Trophoblast cell (in vitro differentiated cells and primary cell): ENCODE data around the gene BFSP2.
A peak's percentile ranks its signal among the peaks of the same experiment; 100 is the strongest.
"Not testable (repeated sequence)": the region's sequence is repeated elsewhere in the genome, so short reads cannot be mapped to it uniquely, and the experiment has no call there.

Source experiments
- DNase-seq, 2 donors: peaks; one replicate each; pipeline ENCODE4 v3.0.0-alpha.2; 2016
- H2AFZ ChIP-seq: 2 replicates; pipeline ENCODE4 v1.6.1; 2013; ENCODE audit warnings: low read length, moderate library complexity, mild to moderate bottlenecking; ENCODE audit not compliant: insufficient read depth, poor library complexity
- H2AK5ac ChIP-seq: 2 replicates; pipeline ENCODE4 v1.6.1; 2013; ENCODE audit warnings: mild to moderate bottlenecking, low read length
- H2BK120ac ChIP-seq: 2 replicates; pipeline ENCODE4 v1.6.1; 2013; ENCODE audit warnings: low read length, mild to moderate bottlenecking, moderate library complexity; ENCODE audit not compliant: insufficient read depth, poor library complexity
- H2BK12ac ChIP-seq: 2 replicates; pipeline ENCODE4 v1.6.1; 2013; ENCODE audit warnings: mild to moderate bottlenecking, low read length, moderate library complexity
- H2BK5ac ChIP-seq: 2 replicates; pipeline ENCODE4 v1.6.1; 2013; ENCODE audit warnings: low read length, low read depth, moderate library complexity, mild to moderate bottlenecking; ENCODE audit not compliant: poor library complexity
- H3K14ac ChIP-seq: 2 replicates; pipeline ENCODE4 v1.6.1; 2013; ENCODE audit warnings: mild to moderate bottlenecking, low read length
- H3K18ac ChIP-seq: 2 replicates; pipeline ENCODE4 v1.6.1; 2013; ENCODE audit warnings: mild to moderate bottlenecking, low read length
- H3K23ac ChIP-seq: 2 replicates; pipeline ENCODE4 v1.6.1; 2013; ENCODE audit warnings: low read length
- H3K27ac ChIP-seq: 2 replicates; pipeline ENCODE4 v1.5.1; 2013; ENCODE audit warnings: low read depth, mild to moderate bottlenecking, inconsistent platforms, low read length, moderate library complexity
- H3K27me3 ChIP-seq: 2 replicates; pipeline ENCODE4 v1.6.1; 2013; ENCODE audit warnings: inconsistent platforms, mild to moderate bottlenecking, low read length, moderate library complexity; ENCODE audit not compliant: insufficient read depth
- H3K36me3 ChIP-seq, 2 experiments: 1 replicate in 1 of 2; 2 replicates in 1 of 2; pipeline ENCODE4 v1.6.1; 2013; ENCODE audit warnings: low read length in 2 of 2, mild to moderate bottlenecking in 2 of 2, moderate library complexity in 1 of 2; ENCODE audit not compliant: insufficient read depth in 2 of 2, control insufficient read depth in 1 of 2
- H3K4ac ChIP-seq: 2 replicates; pipeline ENCODE4 v1.6.1; 2013; ENCODE audit warnings: low read depth, mild to moderate bottlenecking, low read length, moderate library complexity
- H3K4me1 ChIP-seq, 2 experiments: 1 replicate in 1 of 2; 2 replicates in 1 of 2; pipeline ENCODE4 v1.6.1; 2013; ENCODE audit warnings: low read length in 2 of 2, mild to moderate bottlenecking in 2 of 2, moderate library complexity in 1 of 2; ENCODE audit not compliant: insufficient read depth in 2 of 2, control insufficient read depth in 1 of 2
- H3K4me2 ChIP-seq: 2 replicates; pipeline ENCODE4 v1.6.1; 2013; ENCODE audit warnings: inconsistent platforms, mild to moderate bottlenecking, low read length, moderate library complexity
- H3K4me3 ChIP-seq: 2 replicates; pipeline ENCODE4 v1.5.1; 2013; ENCODE audit warnings: mild to moderate bottlenecking, low read depth, low read length, inconsistent platforms
- H3K79me1 ChIP-seq: one replicate; pipeline ENCODE4 v1.6.1; 2013; ENCODE audit warnings: low read length
- H3K79me2 ChIP-seq: 2 replicates; pipeline ENCODE4 v1.6.1; 2013; ENCODE audit warnings: low read length, mild to moderate bottlenecking; ENCODE audit not compliant: control insufficient read depth, insufficient read depth, poor library complexity
- H3K9ac ChIP-seq: 2 replicates; pipeline ENCODE4 v1.6.1; 2013; ENCODE audit warnings: mild to moderate bottlenecking, low read length
- H3K9me3 ChIP-seq: 2 replicates; pipeline ENCODE4 v1.6.1; 2013; ENCODE audit warnings: low read depth, mild to moderate bottlenecking, control low read depth, inconsistent platforms, low read length; ENCODE audit not compliant: insufficient read depth
- H4K12ac ChIP-seq: 2 replicates; pipeline ENCODE4 v1.6.1; 2013; ENCODE audit warnings: low read depth, mild to moderate bottlenecking, low read length, moderate library complexity
- H4K8ac ChIP-seq: 2 replicates; pipeline ENCODE4 v1.6.1; 2013; ENCODE audit warnings: low read depth, mild to moderate bottlenecking, low read length, moderate library complexity
- H4K91ac ChIP-seq: one replicate; pipeline ENCODE4 v1.6.1; 2013; ENCODE audit warnings: low read depth, mild to moderate bottlenecking, low read length, moderate library complexity
- whole genome bisulfite sequencing: extraction: QIAGEN DNeasy Blood & Tissue Kit; methylation state at CpG from one replicate; pipeline ENCODE4 v1.1.7; 2013; ENCODE audit warnings: missing lambda C conversion rate; ENCODE audit not compliant: insufficient read length, insufficient coverage; ENCODE audit errors: extremely low coverage; 5-methylcytosine and 5-hydroxymethylcytosine counted together

Gene BFSP2

DNA sequence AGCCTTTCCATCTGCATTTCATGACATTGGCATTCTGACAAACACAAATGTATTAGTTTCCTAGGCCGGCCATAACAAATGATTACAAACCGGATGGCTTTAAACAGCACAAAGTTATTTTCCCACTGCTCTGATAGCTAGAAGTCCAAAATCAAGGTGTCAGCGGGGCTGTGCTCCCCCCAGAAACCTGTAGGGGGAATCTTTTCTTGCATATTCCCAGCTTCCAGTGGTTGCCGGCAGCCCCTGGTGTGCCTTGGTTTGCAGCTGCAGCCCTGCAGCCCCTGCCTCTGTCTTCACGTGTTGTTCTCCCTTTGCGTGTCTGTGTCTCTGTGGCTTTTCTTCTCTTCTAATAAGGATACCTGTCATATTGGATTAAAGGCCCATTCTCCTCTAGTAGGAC, 94.6 kb downstream of the BFSP2 start:
- no peak overlapping the region for H4K8ac ChIP-seq
- no peak overlapping the region for H3K4me2 ChIP-seq
- H3K4me3 ChIP-seq = no peak overlapping the region
- no peak overlapping the region for H3K18ac ChIP-seq
- no CpG with 5 or more reads among the region's 6 CpGs for WGBS
- H3K23ac ChIP-seq = no peak overlapping the region
- no peak overlapping the region for H3K4ac ChIP-seq
- H3K14ac ChIP-seq = no peak overlapping the region
- no peak overlapping the region for H3K27ac ChIP-seq
- H4K12ac ChIP-seq = no peak overlapping the region
- no peak overlapping the region for H2AFZ ChIP-seq
- DNase-seq = peak; percentile 28 to 55
- H3K9me3 ChIP-seq = no peaks in the 10 kb centered on the region
- H3K27me3 ChIP-seq = no peaks in the 10 kb centered on the region
- peaks cover 2% of the 10 kb centered on the region for H3K79me1 ChIP-seq
- no peaks in the 10 kb centered on the region for H3K79me2 ChIP-seq
- no peak overlapping the region for H2BK120ac ChIP-seq
- H3K36me3 ChIP-seq = no peaks in the 10 kb centered on the region
- no peak overlapping the region for H2BK12ac ChIP-seq
- H4K91ac ChIP-seq = no peak overlapping the region
- no peak overlapping the region for H2AK5ac ChIP-seq
- no peak overlapping the region for H2BK5ac ChIP-seq
- H3K4me1 ChIP-seq = peaks cover 5 to 8% of the 10 kb centered on the region in 2 experiments
- no peak overlapping the region for H3K9ac ChIP-seq

DNA sequence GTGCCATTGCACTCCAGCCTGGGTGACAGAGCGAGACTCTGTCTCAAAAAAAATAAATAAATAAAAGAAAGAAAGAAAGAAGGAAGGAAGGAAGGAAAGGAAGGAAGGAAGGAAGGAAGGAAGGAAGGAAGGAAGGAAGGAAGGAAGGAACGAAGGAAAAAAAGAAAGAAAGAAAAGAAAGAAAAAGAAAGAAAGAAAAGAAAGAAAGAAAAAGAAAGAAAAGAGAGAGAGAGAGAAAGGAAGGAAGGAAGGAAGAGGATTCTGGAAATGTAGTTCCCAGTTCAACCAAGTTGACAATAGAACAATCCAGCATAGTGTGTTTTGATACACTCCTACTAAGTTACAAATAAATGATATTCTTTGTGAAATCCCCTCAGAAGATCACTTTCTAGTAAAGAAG, 102.7 kb downstream of the BFSP2 start:
- WGBS = no CpG with 5 or more reads among the region's 2 CpGs
- not testable (repeated sequence) for H2AK5ac ChIP-seq, H3K23ac ChIP-seq, H3K27ac ChIP-seq, H3K4ac ChIP-seq, H3K9me3 ChIP-seq, H3K79me2 ChIP-seq, H3K36me3 ChIP-seq, H4K8ac ChIP-seq, H3K79me1 ChIP-seq, H3K4me2 ChIP-seq, H2BK5ac ChIP-seq, H3K9ac ChIP-seq, H4K91ac ChIP-seq, H3K18ac ChIP-seq, H2BK12ac ChIP-seq, H3K4me1 ChIP-seq, H3K27me3 ChIP-seq, H3K14ac ChIP-seq, DNase-seq, H2BK120ac ChIP-seq, H4K12ac ChIP-seq, H2AFZ ChIP-seq, H3K4me3 ChIP-seq

DNA sequence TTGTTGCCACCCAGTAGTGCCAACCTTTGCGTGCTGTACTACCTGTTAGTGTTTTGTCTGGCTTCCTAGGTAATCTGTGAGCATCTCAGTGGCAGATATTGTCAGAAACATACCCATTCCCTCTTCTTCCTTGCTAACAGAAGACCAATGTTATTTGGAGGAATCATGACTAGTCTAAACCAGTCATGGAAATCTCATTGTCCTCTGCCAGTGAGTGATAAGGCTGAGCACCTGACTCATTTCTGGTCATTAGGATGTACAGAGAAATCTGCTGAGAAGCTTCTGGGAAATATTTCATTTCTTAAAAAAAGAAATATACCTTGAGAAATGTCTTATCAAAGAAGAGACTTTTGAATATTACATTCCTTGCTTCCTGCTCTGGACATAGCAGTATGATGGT, 103.6 kb downstream of the BFSP2 start:
- Histone ChIP-seq H3K36me3 (no peaks in the 10 kb centered on the region), H3K79me1 (no peaks in the 10 kb centered on the region), H2AFZ (no peak overlapping the region), H3K79me2 (no peaks in the 10 kb centered on the region), H2BK12ac (no peak overlapping the region), H3K18ac (no peak overlapping the region), H4K12ac (no peak overlapping the region), H3K4me3 (no peak overlapping the region), H3K9ac (no peak overlapping the region), H2BK5ac (no peak overlapping the region), H3K9me3 (no peaks in the 10 kb centered on the region), H3K27me3 (no peaks in the 10 kb centered on the region), H3K23ac (no peak overlapping the region), H3K4ac (no peak overlapping the region), H3K4me2 (no peak overlapping the region), H2BK120ac (no peak overlapping the region), H3K14ac (no peak overlapping the region), H3K27ac (no peak overlapping the region), H3K4me1 (no peaks in the 10 kb centered on the region), H4K8ac (no peak overlapping the region), H2AK5ac (no peak overlapping the region), H4K91ac (no peak overlapping the region)
- WGBS = no CpG with 5 or more reads among the region's 1 CpG
- DNase-seq = no peak

DNA sequence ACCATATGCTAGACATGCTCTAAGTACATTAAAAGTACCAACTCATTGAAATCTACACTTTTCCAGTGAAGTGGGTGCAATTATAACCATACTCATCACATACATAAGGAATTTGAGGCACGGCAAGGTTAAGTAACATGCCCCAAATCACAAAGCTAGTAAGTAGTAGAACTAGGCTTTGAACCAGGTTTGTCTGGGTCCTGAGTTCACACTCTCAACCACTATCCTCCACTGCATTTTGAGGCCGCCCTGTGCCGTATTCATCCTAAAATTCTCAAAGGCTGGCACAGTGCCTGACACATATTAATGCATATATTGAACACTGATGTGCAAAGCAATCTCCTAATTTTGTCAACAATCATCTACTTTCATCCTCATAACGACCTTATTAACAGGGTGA, 104.9 kb downstream of the BFSP2 start:
- no peak overlapping the region for H4K12ac ChIP-seq
- no peaks in the 10 kb centered on the region for H3K79me2 ChIP-seq
- H3K9ac ChIP-seq = no peak overlapping the region
- no peaks in the 10 kb centered on the region for H3K36me3 ChIP-seq
- H3K4me2 ChIP-seq = no peak overlapping the region
- H2BK5ac ChIP-seq = no peak overlapping the region
- H3K18ac ChIP-seq = no peak overlapping the region
- H3K23ac ChIP-seq = no peak overlapping the region
- no peak overlapping the region for H3K14ac ChIP-seq
- H2AFZ ChIP-seq = no peak overlapping the region
- H3K4me1 ChIP-seq = no peaks in the 10 kb centered on the region
- no peak overlapping the region for H4K8ac ChIP-seq
- no peak overlapping the region for H3K4me3 ChIP-seq
- no peak for DNase-seq
- no peak overlapping the region for H2BK120ac ChIP-seq
- no CpG with 5 or more reads among the region's 4 CpGs for WGBS
- no peak overlapping the region for H3K27ac ChIP-seq
- H3K79me1 ChIP-seq = no peaks in the 10 kb centered on the region
- H3K9me3 ChIP-seq = no peaks in the 10 kb centered on the region
- H3K27me3 ChIP-seq = no peaks in the 10 kb centered on the region
- no peak overlapping the region for H3K4ac ChIP-seq
- no peak overlapping the region for H2AK5ac ChIP-seq
- no peak overlapping the region for H2BK12ac ChIP-seq
- no peak overlapping the region for H4K91ac ChIP-seq
